Measurements from ENCODE around the gene TNKS2.

GRCh38 chr10:91860885-91861284 is 62.7 kb downstream of the TNKS2 start:
- no peak for TF ChIP-seq GABPA (IDR thresholded peaks at IDR 0.05; ENCODE audit: low read depth)
- no peak for TF ChIP-seq CTCF (IDR thresholded peaks at IDR 0.05; ENCODE audit: insufficient read depth, low read length)
- no peak for TF ChIP-seq REST (IDR thresholded peaks at IDR 0.05; ENCODE audit: insufficient replicate concordance, low read depth)
- TF ChIP-seq POLR2AphosphoS5 (IDR thresholded peaks at IDR 0.05; ENCODE audit: low read depth) = no peak

All from HL-60 (cell line).